SJSA1 (cell line): ENCODE measurements around the gene RNLS. TPM values are rescaled to one million over a fixed set of nuclear protein-coding genes. Genes with fewer than 3 reads are reported as not detected.

Source experiments
- DNase-seq, 2 experiments: peaks; one replicate each; pipeline ENCODE4 v3.0.0-alpha.2; 2015 to 2020; ENCODE audit warnings: low spot score in 2 of 2, low read depth in 1 of 2
- H3K27ac ChIP-seq: fragments of 250-450 bp; sonication (Bioruptor Pico); 2 replicates; pipeline ENCODE4 v1.5.1; 2020; ENCODE audit warnings: mild to moderate bottlenecking, moderate library complexity
- H3K27me3 ChIP-seq: fragments of 250-450 bp; sonication (Bioruptor Pico); replicated peaks from 2 replicates; pipeline ENCODE4 v1.5.1; 2020; ENCODE audit warnings: mild to moderate bottlenecking, moderate library complexity
- H3K36me3 ChIP-seq: fragments of 250-450 bp; sonication (Bioruptor Pico); 2 replicates; pipeline ENCODE4 v1.5.1; 2020; ENCODE audit warnings: mild to moderate bottlenecking
- H3K4me1 ChIP-seq: fragments of 250-450 bp; sonication (Bioruptor Pico); replicated peaks from 2 replicates; pipeline ENCODE4 v1.6.1; 2021; ENCODE audit warnings: mild to moderate bottlenecking
- H3K4me3 ChIP-seq: fragments of 250-450 bp; sonication (Bioruptor Pico); 2 replicates; pipeline ENCODE4 v1.5.1; 2020; ENCODE audit warnings: mild to moderate bottlenecking
- H3K9me3 ChIP-seq: fragments of 250-450 bp; sonication (Bioruptor Pico); replicated peaks from 2 replicates; pipeline ENCODE4 v1.5.1; 2020; ENCODE audit warnings: mild to moderate bottlenecking
- total RNA-seq: library from RNA; depleted of rRNA; stranded (reverse); fragments of >200 nt; shearing (Covaris generic); gene quantifications from 2 replicates; pipeline ENCODE4 v1.2.3, GENCODE V29; 2014

Gene RNLS
- total RNA-seq, 1 experiment from 2014 or later: not detected

DNA sequence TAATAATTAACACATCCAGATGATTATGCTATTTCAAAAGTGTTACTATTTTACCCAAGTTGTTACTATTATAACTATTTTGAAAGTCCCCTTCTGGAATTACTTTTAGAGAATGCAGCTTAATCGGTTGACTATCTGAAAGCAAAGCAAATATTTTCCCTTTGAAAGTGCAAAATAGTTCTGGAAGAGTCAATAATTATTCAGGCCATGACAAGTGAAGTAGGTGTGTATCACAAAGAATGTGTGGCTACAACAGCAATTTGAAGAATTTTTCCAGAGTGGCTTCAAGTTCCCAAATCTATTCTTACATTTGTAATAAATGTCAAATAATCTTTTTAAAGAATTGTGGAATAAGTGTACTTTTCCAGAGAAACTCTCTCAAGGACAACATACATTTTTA lies 42.8 kb downstream of the RNLS start:
- H3K9me3 ChIP-seq: no peaks in the 10 kb centered on the region
- no peak overlapping the region for H3K27ac ChIP-seq
- DNase-seq: no peak
- H3K4me3 ChIP-seq: no peak overlapping the region
- 0 out of 2 replicates have a peak, but pooled peaks cover 2% of the 10 kb centered on the region for H3K27me3 ChIP-seq
- no peaks in the 10 kb centered on the region for H3K4me1 ChIP-seq
- H3K36me3 ChIP-seq: no peaks in the 10 kb centered on the region

DNA sequence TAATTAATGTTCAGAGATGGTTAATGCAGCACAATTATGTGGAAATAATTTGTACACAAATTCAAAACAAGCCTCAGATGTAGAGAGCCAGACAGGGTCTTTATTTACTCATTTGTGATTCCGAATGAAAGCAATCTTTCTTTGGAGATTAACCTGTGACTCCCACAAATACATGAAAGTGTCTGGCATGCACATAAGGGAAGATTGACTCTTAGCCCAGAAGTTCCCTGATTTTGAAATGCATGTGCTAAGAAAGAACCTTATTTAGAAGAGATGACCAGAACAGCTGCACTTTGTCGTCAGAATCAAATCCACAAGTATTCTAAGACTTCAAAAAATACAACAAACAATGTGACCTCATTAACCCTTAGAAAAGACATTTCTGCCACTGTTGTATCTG lies 45.1 kb downstream of the RNLS start:
- Histone ChIP-seq H3K27ac (no peak overlapping the region), H3K36me3 (no peaks in the 10 kb centered on the region), H3K4me3 (no peak overlapping the region), H3K27me3 (0 out of 2 replicates have a peak, but pooled peaks cover 2% of the 10 kb centered on the region), H3K4me1 (no peaks in the 10 kb centered on the region), H3K9me3 (no peaks in the 10 kb centered on the region)
- DNase-seq: no peak

DNA sequence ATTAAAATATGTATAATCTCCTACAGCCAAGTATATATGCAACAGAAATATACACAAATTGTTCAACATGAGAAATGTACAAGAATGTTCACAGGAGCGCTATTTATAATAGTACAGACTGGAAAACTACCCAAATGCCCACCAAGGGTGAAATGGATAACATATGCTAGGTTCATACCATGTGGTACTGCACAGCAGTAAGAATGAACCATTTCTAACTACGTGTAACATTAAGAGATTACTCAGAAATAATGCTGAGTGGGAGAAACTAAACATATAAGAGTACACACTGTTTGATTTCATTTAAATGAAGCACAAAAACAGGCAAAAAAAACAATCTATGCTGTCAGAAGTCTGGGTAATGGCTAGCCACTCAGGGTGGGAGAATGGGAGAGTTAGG lies 45.8 kb downstream of the RNLS start:
- Histone ChIP-seq H3K27me3 (0 out of 2 replicates have a peak, but pooled peaks cover 2% of the 10 kb centered on the region), H3K27ac (no peak overlapping the region), H3K9me3 (no peaks in the 10 kb centered on the region), H3K4me3 (no peak overlapping the region), H3K4me1 (no peaks in the 10 kb centered on the region), H3K36me3 (no peaks in the 10 kb centered on the region)
- DNase-seq: no peak

DNA sequence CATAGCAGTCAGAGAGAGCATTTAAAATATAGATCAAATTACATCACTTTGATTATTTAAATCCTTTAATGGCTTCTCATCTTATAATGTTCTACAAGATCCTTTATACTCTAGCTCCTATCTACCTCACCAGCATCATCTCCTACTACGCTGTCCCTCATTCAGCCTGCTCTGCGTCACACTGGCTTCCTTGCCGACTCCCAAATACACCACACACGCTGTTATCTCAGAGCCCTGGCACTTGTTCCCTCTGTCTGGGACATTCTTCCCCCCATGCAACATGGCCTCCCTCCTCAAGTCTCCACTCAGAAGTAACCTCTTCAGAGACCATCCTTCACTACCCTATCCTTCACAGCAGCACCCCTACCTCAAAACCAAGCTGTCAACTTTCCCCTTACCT lies 46.7 kb downstream of the RNLS start:
- Histone ChIP-seq H3K36me3 (no peaks in the 10 kb centered on the region), H3K27ac (no peak overlapping the region), H3K4me1 (no peaks in the 10 kb centered on the region), H3K9me3 (no peaks in the 10 kb centered on the region), H3K27me3 (no peaks in the 10 kb centered on the region), H3K4me3 (no peak overlapping the region)
- DNase-seq: no peak

DNA sequence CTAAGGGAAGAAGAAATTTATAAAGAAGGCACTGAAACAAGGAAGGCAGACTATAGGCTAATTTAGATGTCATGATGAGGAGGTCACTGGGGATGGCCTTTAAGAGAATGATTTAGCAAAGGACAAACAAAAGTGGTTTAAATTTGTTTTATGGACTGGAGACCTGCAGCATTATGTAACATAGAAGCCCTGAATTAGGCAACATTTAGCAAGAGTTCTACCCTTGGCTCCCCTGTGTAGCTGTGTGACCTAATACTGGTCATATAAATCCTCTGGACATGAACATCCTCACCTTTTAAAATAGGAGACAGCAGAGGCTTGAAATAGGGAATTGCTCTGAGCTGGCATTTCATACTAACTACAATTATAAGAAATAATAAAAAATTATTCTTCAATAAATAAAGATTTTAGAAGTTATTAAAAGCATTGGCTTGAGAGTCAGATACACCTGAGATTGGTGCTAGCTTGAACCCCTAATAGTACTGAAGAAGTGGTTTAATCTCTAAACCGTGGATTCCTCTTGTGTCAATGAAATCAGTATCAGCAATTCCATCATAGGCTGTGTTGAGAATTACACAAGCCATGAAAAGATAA lies 48.9 kb downstream of the RNLS start:
- Histone ChIP-seq H3K9me3 (no peaks in the 10 kb centered on the region), H3K27ac (no peak overlapping the region), H3K4me1 (no peaks in the 10 kb centered on the region), H3K27me3 (no peaks in the 10 kb centered on the region), H3K4me3 (no peak overlapping the region), H3K36me3 (no peaks in the 10 kb centered on the region)
- no peak for DNase-seq

DNA sequence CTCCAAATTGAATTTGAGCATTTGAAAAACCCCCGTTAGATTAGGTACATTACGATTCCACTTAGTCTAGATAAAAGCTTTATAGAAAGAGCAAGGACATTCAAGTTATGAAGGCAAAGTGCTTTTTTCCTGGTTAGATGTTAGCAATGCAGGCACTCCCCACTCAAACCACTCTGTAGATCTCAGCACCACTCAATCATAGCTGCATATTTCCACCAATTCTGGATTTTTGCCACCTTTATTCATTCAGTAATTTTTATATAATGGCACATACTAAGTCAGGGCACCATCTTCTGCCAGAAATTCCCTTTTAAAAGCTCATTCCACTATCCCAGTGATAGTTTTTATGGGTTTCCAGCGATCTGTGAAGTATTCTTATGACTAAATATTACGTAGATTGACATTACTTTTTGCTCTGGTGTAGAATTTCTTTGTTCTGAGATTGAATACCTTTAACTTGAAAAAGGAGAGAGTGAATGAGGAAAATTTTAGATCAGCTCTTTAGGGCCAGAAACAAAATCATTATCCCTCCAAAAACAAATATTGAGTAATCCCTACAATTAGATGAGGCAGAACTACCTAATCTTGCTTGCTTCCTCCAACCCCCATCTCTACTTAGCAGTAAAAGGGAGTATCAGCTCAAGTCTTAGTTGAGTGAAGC lies 51.6 kb downstream of the RNLS start:
- no peak for DNase-seq
- Histone ChIP-seq H3K9me3 (no peaks in the 10 kb centered on the region), H3K4me1 (no peaks in the 10 kb centered on the region), H3K36me3 (no peaks in the 10 kb centered on the region), H3K27ac (no peak overlapping the region), H3K27me3 (no peaks in the 10 kb centered on the region), H3K4me3 (no peak overlapping the region)

DNA sequence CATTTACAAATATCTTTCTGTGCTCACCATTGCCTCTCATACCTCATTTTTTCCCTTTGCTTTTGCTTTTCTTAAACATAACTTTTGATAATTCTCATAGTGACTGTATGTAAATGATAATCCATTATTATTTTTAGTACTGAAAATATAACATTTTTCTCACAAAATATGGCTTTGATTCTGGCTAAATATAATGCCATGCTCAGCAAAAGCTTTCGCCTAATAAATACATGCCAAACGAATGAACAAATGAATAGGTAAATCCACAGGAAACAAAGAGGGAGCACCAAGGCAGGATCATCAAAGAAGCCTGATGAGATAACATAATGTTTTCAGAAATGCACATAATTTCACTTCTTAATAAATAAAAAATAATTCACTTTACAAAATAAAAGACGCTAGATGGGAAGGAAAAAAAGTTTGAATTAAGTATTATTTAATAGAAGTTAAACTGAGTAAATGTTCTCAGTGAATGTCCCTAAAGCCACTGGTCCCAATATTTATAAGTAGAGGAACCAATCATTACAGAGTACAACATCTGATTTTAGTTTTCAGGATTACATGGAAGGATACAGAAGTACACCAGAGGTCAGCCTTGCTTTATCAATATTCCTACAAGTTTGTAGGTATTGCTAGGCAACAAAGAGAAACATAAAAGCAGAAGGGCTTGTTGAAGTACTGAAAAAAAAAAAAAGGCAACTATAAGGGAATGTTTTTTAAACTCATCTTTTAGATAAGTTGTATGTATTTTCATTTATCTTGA lies 52.3 kb downstream of the RNLS start:
- no peak overlapping the region for H3K4me3 ChIP-seq

DNA sequence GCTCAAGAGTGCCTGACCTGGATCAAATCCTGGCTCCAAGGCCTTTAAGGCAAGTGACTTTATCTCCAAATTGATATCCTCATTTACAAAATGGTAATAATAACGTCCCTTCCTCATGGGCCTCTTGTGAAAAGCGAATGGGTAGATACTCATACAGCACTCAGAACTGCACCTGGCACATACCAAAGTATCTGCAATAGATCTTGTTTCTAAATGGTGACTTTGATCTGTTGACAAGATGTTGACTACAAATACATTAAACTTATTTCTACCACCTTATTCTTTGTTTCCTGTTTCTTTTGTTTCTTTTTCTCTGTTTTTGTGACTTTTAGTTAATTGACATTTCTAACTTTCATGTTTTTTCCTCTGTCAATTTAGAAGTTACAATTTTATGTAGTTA lies 53.0 kb downstream of the RNLS start:
- Histone ChIP-seq H3K36me3 (no peaks in the 10 kb centered on the region), H3K9me3 (no peaks in the 10 kb centered on the region), H3K4me3 (no peak overlapping the region), H3K27me3 (no peaks in the 10 kb centered on the region), H3K4me1 (no peaks in the 10 kb centered on the region), H3K27ac (no peak overlapping the region)
- DNase-seq: no peak

More for the DNA sequence above, 52.3 kb downstream of the RNLS start:
- H3K27ac ChIP-seq: no peak overlapping the region
- no peaks in the 10 kb centered on the region for H3K4me1 ChIP-seq
- DNase-seq: no peak
- no peaks in the 10 kb centered on the region for H3K27me3 ChIP-seq
- no peaks in the 10 kb centered on the region for H3K9me3 ChIP-seq
- H3K36me3 ChIP-seq: no peaks in the 10 kb centered on the region

DNA sequence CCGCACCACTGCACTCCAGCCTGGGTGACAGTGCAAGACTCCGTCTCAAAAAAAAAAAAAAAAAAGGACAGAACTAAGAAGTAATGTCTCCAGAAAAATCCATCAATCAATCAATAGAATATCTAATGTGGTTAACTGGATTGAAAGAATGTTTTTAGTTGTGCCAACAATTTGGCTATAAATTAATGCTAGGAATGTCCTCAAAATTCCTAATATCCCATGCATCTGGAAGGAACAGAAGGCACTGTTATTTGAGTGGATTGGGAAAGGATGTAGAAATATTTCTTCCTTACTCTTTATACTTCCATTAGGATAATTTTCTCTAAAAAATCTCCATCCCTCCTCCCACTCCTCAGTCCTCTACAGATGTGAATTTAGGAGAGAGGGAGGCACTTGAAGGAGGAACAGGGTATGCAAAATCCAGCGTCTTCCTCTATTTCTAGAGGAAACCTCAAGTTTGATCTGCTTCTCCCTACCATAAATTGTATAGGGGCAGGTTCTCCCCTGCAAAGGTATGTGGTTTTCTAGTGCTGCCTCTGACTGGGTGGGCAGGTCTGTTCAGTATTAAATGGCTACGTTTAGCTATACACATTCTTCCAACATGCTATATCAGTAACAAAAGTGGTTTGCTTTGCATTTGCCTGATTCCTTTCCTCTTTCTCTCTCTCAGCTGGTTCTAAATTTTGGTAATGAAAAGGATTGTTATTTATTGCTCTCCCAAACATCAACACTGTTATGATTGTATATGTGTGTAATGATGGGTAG lies 54.1 kb downstream of the RNLS start:
- DNase-seq: no peak
- H3K9me3 ChIP-seq: no peaks in the 10 kb centered on the region
- H3K27ac ChIP-seq: no peak overlapping the region
- no peak overlapping the region for H3K4me3 ChIP-seq
- no peaks in the 10 kb centered on the region for H3K36me3 ChIP-seq
- no peaks in the 10 kb centered on the region for H3K27me3 ChIP-seq
- no peaks in the 10 kb centered on the region for H3K4me1 ChIP-seq

DNA sequence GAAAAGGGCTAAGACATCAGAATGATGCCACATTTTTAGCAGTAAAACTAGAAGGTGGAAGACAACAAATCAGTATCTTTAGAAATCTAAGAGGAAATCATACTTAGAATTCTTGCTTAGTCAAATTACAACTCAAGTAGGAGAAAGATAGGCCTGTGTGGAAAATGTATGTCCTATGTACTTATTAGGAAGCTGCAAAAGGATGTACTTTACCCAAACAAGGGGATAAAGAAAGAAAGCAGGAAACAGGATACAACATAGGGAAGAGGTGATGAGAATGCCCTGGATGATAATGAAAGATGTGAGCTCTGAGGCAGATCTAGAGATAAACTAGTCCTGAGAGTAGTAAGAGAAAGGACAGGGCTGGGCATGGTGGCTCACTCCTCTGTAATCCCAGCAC lies 54.9 kb downstream of the RNLS start:
- Histone ChIP-seq H3K4me1 (no peaks in the 10 kb centered on the region), H3K36me3 (no peaks in the 10 kb centered on the region), H3K4me3 (no peak overlapping the region), H3K27me3 (no peaks in the 10 kb centered on the region), H3K9me3 (no peaks in the 10 kb centered on the region), H3K27ac (no peak overlapping the region)
- DNase-seq: no peak

DNA sequence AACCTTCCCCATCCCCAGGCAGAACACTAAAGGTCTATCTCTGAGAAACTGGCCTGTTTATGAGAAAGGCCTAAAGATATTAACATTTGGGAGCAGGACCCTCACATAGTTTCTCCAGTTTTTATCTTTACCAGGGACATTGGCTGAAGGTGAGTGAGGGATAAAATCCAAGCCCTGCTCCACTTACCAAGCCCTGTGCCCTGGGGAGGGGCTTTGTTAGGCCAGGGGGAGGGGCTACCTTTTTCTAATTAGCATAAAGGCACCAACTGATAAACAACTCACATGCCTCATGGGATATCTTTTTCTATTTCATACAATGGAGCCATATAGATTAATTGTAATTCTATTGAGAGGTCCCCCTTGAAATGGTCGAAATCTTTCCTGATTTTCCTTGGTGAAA lies 55.9 kb downstream of the RNLS start:
- H3K4me1 ChIP-seq: no peaks in the 10 kb centered on the region
- no peak for DNase-seq
- H3K4me3 ChIP-seq: no peak overlapping the region
- no peaks in the 10 kb centered on the region for H3K27me3 ChIP-seq
- H3K9me3 ChIP-seq: no peaks in the 10 kb centered on the region
- H3K36me3 ChIP-seq: no peaks in the 10 kb centered on the region
- no peak overlapping the region for H3K27ac ChIP-seq

DNA sequence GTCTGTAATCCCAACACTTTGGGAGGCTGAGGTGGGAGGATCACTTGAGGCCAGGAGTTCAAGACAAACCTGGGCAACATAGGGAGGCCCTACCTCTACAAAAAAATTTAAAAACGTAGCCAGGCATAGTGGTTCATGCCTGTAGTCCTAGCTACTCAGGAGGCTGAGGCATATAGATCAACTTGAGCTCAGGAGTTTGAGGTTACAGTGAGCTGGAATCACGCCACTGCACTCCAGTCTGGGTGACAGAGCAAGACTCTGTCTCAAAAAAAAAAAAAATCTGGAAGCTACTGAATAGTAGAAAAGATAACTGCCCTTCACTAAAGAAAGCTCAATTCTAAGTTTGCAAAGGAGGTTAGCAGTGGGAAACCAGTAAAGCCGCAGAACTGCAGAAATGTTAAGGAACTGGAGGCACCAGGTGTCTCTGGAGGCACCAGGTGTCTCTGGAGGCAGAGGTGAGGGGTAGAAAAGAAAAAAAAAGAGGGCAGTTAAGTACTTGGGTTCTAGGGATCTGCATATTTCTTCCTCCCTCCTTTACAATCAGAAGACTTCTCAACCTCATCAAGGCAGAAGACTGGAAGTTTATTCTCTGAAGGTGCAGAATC lies 56.5 kb downstream of the RNLS start:
- H3K4me3 ChIP-seq: no peak overlapping the region
- no peak for DNase-seq

DNA sequence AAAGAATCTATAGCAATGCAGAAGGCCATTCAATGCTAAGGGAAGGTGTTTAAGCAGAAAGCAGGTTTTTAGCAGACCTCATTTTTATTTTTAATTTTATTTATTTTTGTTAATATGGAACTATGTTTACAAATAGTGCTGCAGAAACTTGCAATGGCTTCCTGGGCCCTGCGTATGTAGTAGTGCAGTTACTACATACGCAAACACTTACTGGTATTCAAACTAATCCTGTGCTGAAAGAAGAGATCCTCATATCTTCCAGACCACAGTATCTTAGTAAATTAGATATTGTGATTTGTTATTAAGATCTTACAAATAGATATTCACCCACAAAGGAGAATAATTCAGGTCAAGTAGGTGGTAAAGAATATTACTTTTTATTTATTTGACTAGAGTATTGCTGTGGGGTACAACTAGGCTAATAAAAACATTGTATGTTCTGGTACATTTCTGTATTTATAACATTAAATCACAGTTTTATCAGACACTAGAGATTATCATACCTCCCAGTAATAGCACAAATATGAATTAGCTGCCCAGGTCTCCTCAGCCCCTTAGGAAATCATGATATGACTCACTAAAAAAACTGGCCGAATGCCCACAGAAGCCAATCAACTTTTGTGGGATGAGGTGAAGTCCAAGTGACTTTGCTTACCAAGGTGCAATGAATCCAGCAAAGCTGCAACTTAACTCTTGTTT lies 57.6 kb downstream of the RNLS start:
- Histone ChIP-seq H3K27ac (no peak overlapping the region), H3K9me3 (no peaks in the 10 kb centered on the region), H3K36me3 (no peaks in the 10 kb centered on the region), H3K4me3 (no peak overlapping the region), H3K4me1 (no peaks in the 10 kb centered on the region), H3K27me3 (no peaks in the 10 kb centered on the region)
- DNase-seq: no peak

More for the DNA sequence above, 56.5 kb downstream of the RNLS start:
- Histone ChIP-seq H3K27ac (no peak overlapping the region), H3K9me3 (no peaks in the 10 kb centered on the region), H3K27me3 (no peaks in the 10 kb centered on the region), H3K4me1 (no peaks in the 10 kb centered on the region), H3K36me3 (no peaks in the 10 kb centered on the region)
